ENCODE results near the gene SPACDR. TPM values are rescaled to one million over a fixed set of nuclear protein-coding genes. Genes with fewer than 3 reads are reported as not detected.

The SPACDR gene
- total RNA-seq, 3 donors from 2014 or later (not counting 1 experiment from before 2014, with no cell fraction given), result 2.3 to 4.1 (median 3.9) TPM

- H3K4me3 Mint-ChIP-seq, result no peak overlapping the region
- Histone ChIP-seq H3K36me3 (ENCODE audit: control insufficient read depth, insufficient read depth, low read length) (no peaks in the 10 kb centered on the region), H3K9me3 (ENCODE audit: control insufficient read depth, insufficient read depth, low read length) (no peaks in the 10 kb centered on the region), H3K27me3 (ENCODE audit: control insufficient read depth, insufficient read depth, low read length) (no peaks in the 10 kb centered on the region), H3K4me1 (ENCODE audit: control insufficient read depth, insufficient read depth, low read length) (peaks cover 4% of the 10 kb centered on the region), H3K27ac (ENCODE audit: low read length) (no peak overlapping the region), H3K4me3 (ENCODE audit: low read length) (no peak overlapping the region)
- intact Hi-C loops (cut with micrococcal nuclease), result no loop called here
- H3K27ac Mint-ChIP-seq, result no peak overlapping the region
- no peaks in the 10 kb centered on the region for H3K9me3 Mint-ChIP-seq
- H3K4me1 Mint-ChIP-seq, result no peaks in the 10 kb centered on the region
- DNase-seq, result no peak
- ATAC-seq, result no peak
- no peak for TF ChIP-seq CTCF (IDR thresholded peaks at IDR 0.05)
- H3K27me3 Mint-ChIP-seq (ENCODE audit: low read depth in 2 of 2), result no peaks in the 10 kb centered on the region
- 91% methylated on average over 6 of the region's 6 CpGs for WGBS (ENCODE audit: insufficient coverage)
- H3K36me3 Mint-ChIP-seq, result no peaks in the 10 kb centered on the region
Measured at GRCh38 chr7:100411101-100411500, 53.0 kb downstream of the SPACDR start.

GRCh38 chr7:100407285-100408180 lies 56.5 kb downstream of the SPACDR start:
- H3K36me3 ChIP-seq (ENCODE audit: control insufficient read depth, insufficient read depth, low read length), result no peaks in the 10 kb centered on the region
- H3K27ac Mint-ChIP-seq, result no peak overlapping the region
- peak in 1 of 2 donors; percentile 84 for DNase-seq

GRCh38 chr7:100406767-100407166 lies 57.3 kb downstream of the SPACDR start:
- 86% methylated on average over 4 of the region's 6 CpGs for WGBS (ENCODE audit: insufficient coverage)
- Histone ChIP-seq H3K27ac (ENCODE audit: low read length) (no peak overlapping the region), H3K4me1 (ENCODE audit: control insufficient read depth, insufficient read depth, low read length) (peaks cover 4% of the 10 kb centered on the region), H3K9me3 (ENCODE audit: control insufficient read depth, insufficient read depth, low read length) (no peaks in the 10 kb centered on the region), H3K36me3 (ENCODE audit: control insufficient read depth, insufficient read depth, low read length) (no peaks in the 10 kb centered on the region), H3K4me3 (ENCODE audit: low read length) (no peak overlapping the region), H3K27me3 (ENCODE audit: control insufficient read depth, insufficient read depth, low read length) (no peaks in the 10 kb centered on the region)
- ATAC-seq, result no peak
- intact Hi-C loops (cut with micrococcal nuclease), result loop anchor here (1.0 to 5.0 kb wide), 2 partner anchors 134 to 216 kb away; no protein-coding TSS in a partner anchor
- no peak for TF ChIP-seq CTCF (IDR thresholded peaks at IDR 0.05)
- no peaks in the 10 kb centered on the region for H3K4me1 Mint-ChIP-seq
- DNase-seq, result no peak
- H3K4me3 Mint-ChIP-seq, result no peak overlapping the region
- H3K27ac Mint-ChIP-seq, result no peak overlapping the region
- no peaks in the 10 kb centered on the region for H3K36me3 Mint-ChIP-seq
- no peaks in the 10 kb centered on the region for H3K27me3 Mint-ChIP-seq (ENCODE audit: low read depth in 2 of 2)
- no peaks in the 10 kb centered on the region for H3K9me3 Mint-ChIP-seq

More at GRCh38 chr7:100407285-100408180, 56.5 kb downstream of the SPACDR start:
- H3K27me3 ChIP-seq (ENCODE audit: control insufficient read depth, insufficient read depth, low read length), result no peaks in the 10 kb centered on the region
- Mint-ChIP-seq H3K36me3 (no peaks in the 10 kb centered on the region), H3K27me3 (ENCODE audit: low read depth in 2 of 2) (no peaks in the 10 kb centered on the region), H3K4me3 (no peak overlapping the region), H3K4me1 (no peaks in the 10 kb centered on the region), H3K9me3 (no peaks in the 10 kb centered on the region)
- H3K4me3 ChIP-seq (ENCODE audit: low read length), result no peak overlapping the region
- no peak overlapping the region for H3K27ac ChIP-seq (ENCODE audit: low read length)
- peak; percentile 88 to 99 (median 96) for ATAC-seq
- peaks cover 4% of the 10 kb centered on the region for H3K4me1 ChIP-seq (ENCODE audit: control insufficient read depth, insufficient read depth, low read length)
- WGBS (ENCODE audit: insufficient coverage), result 46% methylated on average over 12 of the region's 12 CpGs
- H3K9me3 ChIP-seq (ENCODE audit: control insufficient read depth, insufficient read depth, low read length), result no peaks in the 10 kb centered on the region
- TF ChIP-seq CTCF (IDR thresholded peaks at IDR 0.05), result peak; percentile 87
- intact Hi-C loops (cut with micrococcal nuclease), result loop anchor here (1.0 to 5.0 kb wide), 3 partner anchors 135 to 275 kb away; no protein-coding TSS in a partner anchor

Other genes starting within 250 kb of the SPACDR start
- gene PVRIG, start 244.3 kb downstream of the SPACDR start, total RNA-seq, result 10 to 100 TPM; 45.6 to 84.1 (median 52.9) TPM
- not detected for gene SPDYE3, start 156.6 kb downstream of the SPACDR start, total RNA-seq
- gene PILRB, start 106.1 kb downstream of the SPACDR start, total RNA-seq, result 100 to 1,000 TPM; 143 to 206 (median 157) TPM
- 10 to 100 TPM; 18.8 to 38.8 (median 29.4) TPM for gene PILRA, start 90.8 kb downstream of the SPACDR start, total RNA-seq
- 1 to 10 TPM; 5.6 to 7.8 (median 7.2) TPM for gene ZCWPW1, start 35.6 kb downstream of the SPACDR start, total RNA-seq
- gene MEPCE, start 34.4 kb downstream of the SPACDR start, total RNA-seq, result 10 to 100 TPM; 48.1 to 54.9 (median 54.1) TPM
- 10 to 100 TPM; 41.0 to 45.1 (median 44.7) TPM for gene PPP1R35, start 27.8 kb downstream of the SPACDR start, total RNA-seq
- 100 to 1,000 TPM; 140 to 173 (median 168) TPM for gene TSC22D4, start 15.0 kb upstream of the SPACDR start, total RNA-seq
- gene NYAP1, start 19.7 kb upstream of the SPACDR start, total RNA-seq, result under 1 TPM in 2 of 3 donors, not detected in 1; 0.12 to 0.13 TPM
- 10 to 100 TPM; 21.5 to 32.6 (median 22.2) TPM for gene AGFG2, start 74.9 kb upstream of the SPACDR start, total RNA-seq
- gene SAP25, start 109.6 kb upstream of the SPACDR start, total RNA-seq, result 10 to 100 TPM; 25.9 to 46.4 (median 32.5) TPM
- gene LRCH4, start 121.9 kb upstream of the SPACDR start, total RNA-seq, result 100 to 1,000 TPM; 282 to 296 (median 289) TPM
- under 1 TPM; 0.45 to 0.94 (median 0.88) TPM for gene FBXO24, start 122.1 kb upstream of the SPACDR start, total RNA-seq
- 10 to 100 TPM; 18.4 to 24.8 (median 21.7) TPM for gene PCOLCE, start 138.1 kb upstream of the SPACDR start, total RNA-seq
- 10 to 100 TPM; 14.5 to 15.9 (median 15.5) TPM for gene MOSPD3, start 148.3 kb upstream of the SPACDR start, total RNA-seq
- 10 to 100 TPM in 2 of 3 donors, 1 to 10 TPM in 1; 9.8 to 13.8 (median 12.0) TPM for gene TFR2, start 177.3 kb upstream of the SPACDR start, total RNA-seq
- not detected for gene ACTL6B, start 192.2 kb upstream of the SPACDR start, total RNA-seq
- 100 to 1,000 TPM; 194 to 227 (median 212) TPM for gene GNB2, start 209.5 kb upstream of the SPACDR start, total RNA-seq
- gene GIGYF1, start 230.0 kb upstream of the SPACDR start, total RNA-seq, result 100 to 1,000 TPM in 2 of 3 donors, 10 to 100 TPM in 1; 92.0 to 102 (median 101) TPM
- 10 to 100 TPM; 17.6 to 22.1 (median 17.6) TPM for gene POP7, start 241.9 kb upstream of the SPACDR start, total RNA-seq